ENCODE data around the gene ZNF280D. TPM values are rescaled to one million over a fixed set of nuclear protein-coding genes. Genes with fewer than 3 reads are reported as not detected.
"Not testable (repeated sequence)": the region's sequence is repeated elsewhere in the genome, so short reads cannot be mapped to it uniquely, and the experiment has no call there.

ZNF280D gene
- total RNA-seq, 1 donor from 2014 or later, result 37.9 TPM

- H3K4me1 Mint-ChIP-seq, result peaks cover 49% of the 10 kb centered on the region
- H3K9me3 Mint-ChIP-seq, result no peaks in the 10 kb centered on the region
- no peak overlapping the region for H3K27ac Mint-ChIP-seq
- H3K27me3 Mint-ChIP-seq, result no peaks in the 10 kb centered on the region
- no peak overlapping the region for H3K4me3 Mint-ChIP-seq
- POLR2A ChIA-PET, result no interaction called here
- DNase-seq (no peak), ATAC-seq (ENCODE audit: low read depth) (no peak)
- no peak for TF ChIP-seq CTCF (IDR thresholded peaks at IDR 0.05)
- CTCF ChIA-PET, result no interaction called here
- no peaks in the 10 kb centered on the region for H3K36me3 Mint-ChIP-seq (ENCODE audit: low read depth)
- intact Hi-C loops (cut with micrococcal nuclease), result no loop called here
Measured at GRCh38 chr15:56716334-56716733, 17.0 kb downstream of the ZNF280D start.

- POLR2A ChIA-PET, result no interaction called here
- CTCF ChIA-PET, result no interaction called here
- Mint-ChIP-seq H3K9me3 (no peaks in the 10 kb centered on the region), H3K4me3 (no peak overlapping the region), H3K27ac (no peak overlapping the region), H3K27me3 (no peaks in the 10 kb centered on the region), H3K36me3 (ENCODE audit: low read depth) (no peaks in the 10 kb centered on the region), H3K4me1 (peaks cover 45% of the 10 kb centered on the region)
- TF ChIP-seq CTCF (IDR thresholded peaks at IDR 0.05), result no peak
- DNase-seq (no peak), ATAC-seq (ENCODE audit: low read depth) (no peak)
- intact Hi-C loops (cut with micrococcal nuclease), result no loop called here
Measured at GRCh38 chr15:56715220-56715619, 18.1 kb downstream of the ZNF280D start.

GRCh38 chr15:56709502-56709901, 23.8 kb downstream of the ZNF280D start:
- H3K27ac Mint-ChIP-seq; CTCF ChIA-PET; H3K27me3 Mint-ChIP-seq; H3K9me3 Mint-ChIP-seq; H3K4me3 Mint-ChIP-seq; DNase-seq; POLR2A ChIA-PET; ATAC-seq (ENCODE audit: low read depth); intact Hi-C loops (cut with micrococcal nuclease); H3K4me1 Mint-ChIP-seq: not testable (repeated sequence)
- peaks cover 23% of the 10 kb centered on the region for H3K36me3 Mint-ChIP-seq (ENCODE audit: low read depth)

GRCh38 chr15:56699743-56700142, 33.6 kb downstream of the ZNF280D start:
- POLR2A ChIA-PET, result no interaction called here
- no peak for TF ChIP-seq CTCF (IDR thresholded peaks at IDR 0.05)
- Mint-ChIP-seq H3K4me3 (no peak overlapping the region), H3K9me3 (no peaks in the 10 kb centered on the region), H3K36me3 (ENCODE audit: low read depth) (peaks cover 58% of the 10 kb centered on the region), H3K27ac (no peak overlapping the region), H3K4me1 (no peaks in the 10 kb centered on the region), H3K27me3 (no peaks in the 10 kb centered on the region)
- ATAC-seq (ENCODE audit: low read depth), result no peak
- CTCF ChIA-PET, result no interaction called here
- DNase-seq, result no peak
- intact Hi-C loops (cut with micrococcal nuclease), result loop anchor here (1.0 kb wide), 1 partner anchor 30 kb away; no protein-coding TSS in a partner anchor

GRCh38 chr15:56698270-56698669, 35.0 kb downstream of the ZNF280D start:
- H3K4me3 Mint-ChIP-seq, result no peak overlapping the region
- POLR2A ChIA-PET, result no interaction called here
- TF ChIP-seq CTCF (IDR thresholded peaks at IDR 0.05), result no peak
- no peak overlapping the region for H3K27ac Mint-ChIP-seq
- DNase-seq (no peak), ATAC-seq (ENCODE audit: low read depth) (no peak)
- intact Hi-C loops (cut with micrococcal nuclease), result no loop called here
- CTCF ChIA-PET, result no interaction called here
- no peaks in the 10 kb centered on the region for H3K9me3 Mint-ChIP-seq
- no peaks in the 10 kb centered on the region for H3K27me3 Mint-ChIP-seq
- H3K36me3 Mint-ChIP-seq (ENCODE audit: low read depth), result peaks cover 51% of the 10 kb centered on the region
- no peaks in the 10 kb centered on the region for H3K4me1 Mint-ChIP-seq

GRCh38 chr15:56693761-56694160, 39.5 kb downstream of the ZNF280D start:
- H3K4me3 Mint-ChIP-seq, result no peak overlapping the region
- intact Hi-C loops (cut with micrococcal nuclease), result no loop called here
- H3K36me3 Mint-ChIP-seq (ENCODE audit: low read depth), result peaks cover 25% of the 10 kb centered on the region
- H3K4me1 Mint-ChIP-seq, result no peaks in the 10 kb centered on the region
- no peaks in the 10 kb centered on the region for H3K9me3 Mint-ChIP-seq
- H3K27me3 Mint-ChIP-seq, result no peaks in the 10 kb centered on the region
- DNase-seq (no peak), ATAC-seq (ENCODE audit: low read depth) (no peak)
- ChIA-PET POLR2A (no interaction called here), CTCF (interaction anchor here (0.6 to 0.8 kb wide), 2 partner anchors 10 to 71 kb away, joined by 3 read pairs; no protein-coding TSS in a partner anchor)
- H3K27ac Mint-ChIP-seq, result no peak overlapping the region
- no peak for TF ChIP-seq CTCF (IDR thresholded peaks at IDR 0.05)
